GM12891 (cell line): ENCODE results near the gene PNN.

ENCODE experiments used
- POLR2A ChIP-seq: IDR thresholded peaks from 2 replicates; pipeline ENCODE4 v1.6.1; 2011; ENCODE audit warnings: low read depth, low read length, control low read depth
- POLR2AphosphoS5 ChIP-seq: IDR thresholded peaks from 2 replicates; pipeline ENCODE4 v1.6.1; 2011; ENCODE audit warnings: low read depth, low read length, control low read depth
- TAF1 ChIP-seq: IDR thresholded peaks from 2 replicates; pipeline ENCODE4 v1.6.1; 2011; ENCODE audit warnings: low read depth, low read length, control low read depth

DNA sequence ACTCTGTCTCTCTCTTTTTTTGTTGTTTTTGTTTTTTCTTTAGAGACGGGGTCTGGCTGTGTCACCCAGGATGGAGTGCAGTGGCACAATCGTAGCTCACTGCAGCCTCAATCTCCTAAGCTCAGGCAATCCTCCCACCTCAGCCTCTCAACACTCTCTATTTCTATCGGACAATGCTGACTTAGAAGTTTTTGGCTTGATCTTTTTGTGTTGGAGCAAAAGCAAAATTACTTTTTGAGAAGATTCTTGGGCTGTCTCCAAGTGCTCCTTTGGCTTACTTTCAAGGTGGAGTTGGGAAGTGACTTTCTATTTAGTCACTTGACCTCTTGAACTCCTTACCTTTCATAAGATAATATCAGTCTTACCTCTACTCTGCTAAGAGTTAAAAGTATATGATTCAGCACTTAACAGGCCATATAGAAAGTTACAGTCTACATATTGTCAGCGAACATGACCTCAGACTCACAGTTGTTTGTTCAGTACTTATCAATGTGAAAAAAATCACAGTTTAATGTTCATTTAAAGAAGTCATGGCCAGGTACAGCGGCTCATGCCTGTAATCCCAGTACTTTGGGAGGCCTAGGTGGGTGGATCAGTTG is 43.2 kb downstream of the PNN start:
- no peak for TF ChIP-seq POLR2A
- no peak for TF ChIP-seq POLR2AphosphoS5
- TF ChIP-seq TAF1: no peak
